ENCODE measurements around the gene LHX3.

The LHX3 gene

GRCh38 chr9:136182420-136182787 is 22.5 kb downstream of the LHX3 start:
- H3K9ac ChIP-seq (ENCODE audit: low read depth, low read length): no peak overlapping the region
- no peaks in the 10 kb centered on the region for H3K36me3 ChIP-seq (ENCODE audit: insufficient read depth, low read length)
- H3K9me3 ChIP-seq (ENCODE audit: control insufficient read depth, insufficient read depth, low read length): no peaks in the 10 kb centered on the region
- no peaks in the 10 kb centered on the region for H3K4me1 ChIP-seq (ENCODE audit: insufficient read depth, low read length)

- no peaks in the 10 kb centered on the region for H3K4me1 ChIP-seq (ENCODE audit: insufficient read depth, low read length)
- H3K9me3 ChIP-seq (ENCODE audit: control insufficient read depth, insufficient read depth, low read length): no peaks in the 10 kb centered on the region
- H3K9ac ChIP-seq (ENCODE audit: low read depth, low read length): no peak overlapping the region
- no peaks in the 10 kb centered on the region for H3K36me3 ChIP-seq (ENCODE audit: insufficient read depth, low read length)
Measured at GRCh38 chr9:136181784-136182419, 23.0 kb downstream of the LHX3 start.

- Histone ChIP-seq H3K36me3 (ENCODE audit: insufficient read depth, low read length) (no peaks in the 10 kb centered on the region), H3K4me1 (ENCODE audit: insufficient read depth, low read length) (no peaks in the 10 kb centered on the region), H3K9ac (ENCODE audit: low read depth, low read length) (no peak overlapping the region), H3K9me3 (ENCODE audit: control insufficient read depth, insufficient read depth, low read length) (no peaks in the 10 kb centered on the region)
Measured at GRCh38 chr9:136180586-136180985, 24.3 kb downstream of the LHX3 start.

GRCh38 chr9:136179761-136180160 is 25.2 kb downstream of the LHX3 start:
- Histone ChIP-seq H3K9me3 (ENCODE audit: control insufficient read depth, insufficient read depth, low read length) (no peaks in the 10 kb centered on the region), H3K36me3 (ENCODE audit: insufficient read depth, low read length) (no peaks in the 10 kb centered on the region), H3K4me1 (ENCODE audit: insufficient read depth, low read length) (0 out of 2 replicates have a peak, but pooled peaks cover 3% of the 10 kb centered on the region), H3K9ac (ENCODE audit: low read depth, low read length) (no peak overlapping the region)

- Histone ChIP-seq H3K9me3 (ENCODE audit: control insufficient read depth, insufficient read depth, low read length) (no peaks in the 10 kb centered on the region), H3K36me3 (ENCODE audit: insufficient read depth, low read length) (no peaks in the 10 kb centered on the region), H3K4me1 (ENCODE audit: insufficient read depth, low read length) (0 out of 2 replicates have a peak, but pooled peaks cover 3% of the 10 kb centered on the region), H3K9ac (ENCODE audit: low read depth, low read length) (no peak overlapping the region)
Measured at GRCh38 chr9:136179101-136179616, 25.8 kb downstream of the LHX3 start.

- Histone ChIP-seq H3K36me3 (ENCODE audit: insufficient read depth, low read length) (no peaks in the 10 kb centered on the region), H3K9ac (ENCODE audit: low read depth, low read length) (no peak overlapping the region), H3K9me3 (ENCODE audit: control insufficient read depth, insufficient read depth, low read length) (no peaks in the 10 kb centered on the region), H3K4me1 (ENCODE audit: insufficient read depth, low read length) (0 out of 2 replicates have a peak, but pooled peaks cover 3% of the 10 kb centered on the region)
Measured at GRCh38 chr9:136178773-136179075, 26.2 kb downstream of the LHX3 start.

GRCh38 chr9:136178061-136178772 is 26.7 kb downstream of the LHX3 start:
- 0 out of 2 replicates have a peak, but pooled peaks cover 3% of the 10 kb centered on the region for H3K4me1 ChIP-seq (ENCODE audit: insufficient read depth, low read length)
- H3K36me3 ChIP-seq (ENCODE audit: insufficient read depth, low read length): no peaks in the 10 kb centered on the region
- H3K9me3 ChIP-seq (ENCODE audit: control insufficient read depth, insufficient read depth, low read length): no peaks in the 10 kb centered on the region
- no peak overlapping the region for H3K9ac ChIP-seq (ENCODE audit: low read depth, low read length)

GRCh38 chr9:136177224-136177623 is 27.7 kb downstream of the LHX3 start:
- Histone ChIP-seq H3K9me3 (ENCODE audit: control insufficient read depth, insufficient read depth, low read length) (no peaks in the 10 kb centered on the region), H3K4me1 (ENCODE audit: insufficient read depth, low read length) (peaks cover 3% of the 10 kb centered on the region; the same call in 1 of the 2 replicates), H3K9ac (ENCODE audit: low read depth, low read length) (no peak overlapping the region), H3K36me3 (ENCODE audit: insufficient read depth, low read length) (no peaks in the 10 kb centered on the region)

- Histone ChIP-seq H3K9me3 (ENCODE audit: control insufficient read depth, insufficient read depth, low read length) (no peaks in the 10 kb centered on the region), H3K36me3 (ENCODE audit: insufficient read depth, low read length) (no peaks in the 10 kb centered on the region), H3K4me1 (ENCODE audit: insufficient read depth, low read length) (peaks cover 16% of the 10 kb centered on the region; the same call in 1 of the 2 replicates), H3K9ac (ENCODE audit: low read depth, low read length) (no peak overlapping the region)
Measured at GRCh38 chr9:136175616-136176197, 29.2 kb downstream of the LHX3 start.

GRCh38 chr9:136174779-136175615 is 29.9 kb downstream of the LHX3 start:
- H3K9me3 ChIP-seq (ENCODE audit: control insufficient read depth, insufficient read depth, low read length): no peaks in the 10 kb centered on the region
- no peaks in the 10 kb centered on the region for H3K36me3 ChIP-seq (ENCODE audit: insufficient read depth, low read length)
- no peak overlapping the region for H3K9ac ChIP-seq (ENCODE audit: low read depth, low read length)
- H3K4me1 ChIP-seq (ENCODE audit: insufficient read depth, low read length): peaks cover 16% of the 10 kb centered on the region; the same call in 1 of the 2 replicates

- Histone ChIP-seq H3K4me1 (ENCODE audit: insufficient read depth, low read length) (peaks cover 16% of the 10 kb centered on the region; the same call in 1 of the 2 replicates), H3K36me3 (ENCODE audit: insufficient read depth, low read length) (no peaks in the 10 kb centered on the region), H3K9me3 (ENCODE audit: control insufficient read depth, insufficient read depth, low read length) (no peaks in the 10 kb centered on the region), H3K9ac (ENCODE audit: low read depth, low read length) (no peak overlapping the region)
Measured at GRCh38 chr9:136173648-136174290, 31.2 kb downstream of the LHX3 start.

- H3K36me3 ChIP-seq (ENCODE audit: insufficient read depth, low read length): no peaks in the 10 kb centered on the region
- H3K4me1 ChIP-seq (ENCODE audit: insufficient read depth, low read length): peaks cover 16% of the 10 kb centered on the region; the same call in 1 of the 2 replicates
- no peaks in the 10 kb centered on the region for H3K9me3 ChIP-seq (ENCODE audit: control insufficient read depth, insufficient read depth, low read length)
- no peak overlapping the region for H3K9ac ChIP-seq (ENCODE audit: low read depth, low read length)
Measured at GRCh38 chr9:136172412-136173079, 32.4 kb downstream of the LHX3 start.

GRCh38 chr9:136171801-136172411 is 33.0 kb downstream of the LHX3 start:
- no peaks in the 10 kb centered on the region for H3K9me3 ChIP-seq (ENCODE audit: control insufficient read depth, insufficient read depth, low read length)
- H3K9ac ChIP-seq (ENCODE audit: low read depth, low read length): no peak overlapping the region

More at GRCh38 chr9:136171801-136172411, 33.0 kb downstream of the LHX3 start:
- Histone ChIP-seq H3K4me1 (ENCODE audit: insufficient read depth, low read length) (peaks cover 16% of the 10 kb centered on the region; the same call in 1 of the 2 replicates), H3K36me3 (ENCODE audit: insufficient read depth, low read length) (no peaks in the 10 kb centered on the region)

All from ES-I3 (cell line).